Measurements from ENCODE around the gene PRR7. TPM values are rescaled to one million over a fixed set of nuclear protein-coding genes. Genes with fewer than 3 reads are reported as not detected.

Gene PRR7
- total RNA-seq, 1 donor from 2014 or later = 5.5 TPM

DNA sequence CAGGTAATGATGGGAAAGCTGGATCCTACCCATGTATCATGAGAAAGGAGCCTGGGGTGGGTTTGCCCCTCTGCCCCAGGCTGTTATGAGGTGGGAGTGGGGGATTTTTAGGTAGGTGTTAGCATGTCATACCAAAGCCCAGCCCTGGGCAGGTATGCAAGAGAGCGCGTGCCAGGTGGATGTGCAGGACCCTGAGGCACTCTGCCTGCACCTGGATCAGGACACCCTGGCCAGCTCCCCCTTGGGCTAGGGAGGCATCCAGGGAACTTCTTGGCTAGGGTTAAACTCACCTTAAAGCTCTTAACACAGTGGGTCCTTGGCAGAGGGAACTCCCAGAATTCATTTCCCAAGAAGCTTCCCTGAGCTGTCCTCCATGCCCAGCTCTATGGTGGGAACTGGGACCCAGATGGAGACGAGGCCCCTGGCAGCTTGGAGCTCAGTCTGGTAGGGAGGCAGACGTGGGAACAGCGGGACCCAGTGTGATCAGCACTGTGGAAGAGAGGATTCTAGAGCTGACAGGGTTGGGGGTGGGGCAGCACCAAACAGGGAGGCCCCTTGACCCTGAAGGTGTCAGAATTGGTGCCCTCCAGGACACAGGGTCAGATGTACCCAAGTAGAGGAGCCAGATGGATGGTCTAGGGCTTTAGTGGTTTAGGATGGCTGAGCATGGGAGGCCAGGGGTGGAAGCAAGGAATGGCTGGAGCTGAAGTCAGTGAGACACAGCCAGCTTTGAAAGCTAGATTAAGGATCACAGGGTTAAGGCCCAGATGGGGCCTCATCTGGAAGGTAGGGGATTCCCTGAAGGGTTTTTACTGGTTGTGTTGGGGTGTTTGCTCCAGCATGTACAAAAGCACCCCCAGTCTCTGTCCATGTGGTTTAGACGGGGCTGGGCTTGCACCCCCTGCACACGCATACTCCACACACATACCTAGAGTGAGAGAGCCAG, 2.2 kb upstream of the PRR7 start:
- Mint-ChIP-seq H3K9me3 (ENCODE audit: low read depth) (no peaks in the 10 kb centered on the region), H3K36me3 (ENCODE audit: low read depth) (peaks cover 8% of the 10 kb centered on the region), H3K27ac (ENCODE audit: unreplicated experiment) (no peak overlapping the region), H3K4me1 (ENCODE audit: low read depth) (peaks cover 21% of the 10 kb centered on the region), H3K27me3 (ENCODE audit: low read depth) (no peaks in the 10 kb centered on the region), H3K4me3 (ENCODE audit: unreplicated experiment) (no peak overlapping the region)
- TF ChIP-seq CTCF (IDR thresholded peaks at IDR 0.05) = no peak
- DNase-seq (ENCODE audit: low spot score) = no peak

DNA sequence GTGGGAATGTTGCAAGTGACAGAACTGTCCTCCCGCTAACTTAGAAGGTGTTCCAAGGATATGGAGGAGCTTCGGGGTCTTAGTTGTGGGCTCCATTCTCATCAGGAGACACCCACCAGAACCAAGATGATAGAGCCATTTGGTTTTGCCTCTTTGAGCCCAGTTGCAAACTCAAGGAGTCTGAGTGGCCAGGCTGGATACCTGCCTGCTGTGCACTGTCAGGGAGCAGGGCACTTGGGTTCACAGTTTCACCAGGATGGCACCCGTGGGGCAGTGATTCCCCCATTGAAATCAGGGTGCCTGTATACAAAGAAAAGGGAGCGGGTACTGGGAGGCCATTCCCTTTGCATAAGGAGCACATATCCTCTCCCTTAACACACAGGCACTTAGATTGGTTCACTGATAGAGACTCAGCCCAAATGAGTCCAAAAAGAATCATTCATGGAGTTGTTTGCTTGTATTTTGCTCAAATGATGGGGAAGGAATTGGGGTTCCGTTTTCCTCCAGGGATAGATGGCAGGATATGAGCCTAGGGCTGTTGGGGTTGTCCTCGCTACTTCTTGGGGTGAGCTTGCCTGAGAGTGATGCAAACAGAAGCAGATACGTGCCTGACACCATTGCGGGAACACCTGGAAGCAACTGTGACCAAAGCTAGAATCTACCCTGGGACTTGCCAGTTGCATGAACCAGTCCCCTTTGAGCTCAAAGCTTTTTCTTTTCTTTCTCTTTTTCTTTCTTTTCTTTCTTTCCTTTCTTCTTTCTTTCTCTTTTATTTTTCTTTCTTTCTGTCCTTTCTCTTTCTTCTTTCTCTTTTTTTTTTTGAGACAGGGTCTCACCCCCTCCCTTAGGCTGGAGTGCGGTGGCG, 1.3 kb upstream of the PRR7 start:
- TF ChIP-seq CTCF (IDR thresholded peaks at IDR 0.05) = no peak
- H3K9me3 Mint-ChIP-seq (ENCODE audit: low read depth) = no peaks in the 10 kb centered on the region
- H3K4me3 Mint-ChIP-seq (ENCODE audit: unreplicated experiment) = peak overlapping the region; percentile 51
- no peak for DNase-seq (ENCODE audit: low spot score)
- peaks cover 21% of the 10 kb centered on the region for H3K4me1 Mint-ChIP-seq (ENCODE audit: low read depth)
- H3K36me3 Mint-ChIP-seq (ENCODE audit: low read depth) = peaks cover 4% of the 10 kb centered on the region
- no peaks in the 10 kb centered on the region for H3K27me3 Mint-ChIP-seq (ENCODE audit: low read depth)
- peak overlapping the region; percentile 27 for H3K27ac Mint-ChIP-seq (ENCODE audit: unreplicated experiment)

GRCh38 chr5:177445917-177446199, 756 bp upstream of the PRR7 start:
- Mint-ChIP-seq H3K4me3 (ENCODE audit: unreplicated experiment) (peak overlapping the region; percentile 51), H3K27me3 (ENCODE audit: low read depth) (no peaks in the 10 kb centered on the region), H3K36me3 (ENCODE audit: low read depth) (peaks cover 4% of the 10 kb centered on the region), H3K27ac (ENCODE audit: unreplicated experiment) (peak overlapping the region; percentile 27), H3K4me1 (ENCODE audit: low read depth) (peaks cover 21% of the 10 kb centered on the region), H3K9me3 (ENCODE audit: low read depth) (no peaks in the 10 kb centered on the region)
- no peak for DNase-seq (ENCODE audit: low spot score)
- TF ChIP-seq CTCF (IDR thresholded peaks at IDR 0.05) = no peak

- Mint-ChIP-seq H3K27ac (ENCODE audit: unreplicated experiment) (no peak overlapping the region), H3K9me3 (ENCODE audit: low read depth) (no peaks in the 10 kb centered on the region), H3K4me3 (ENCODE audit: unreplicated experiment) (peak overlapping the region; percentile 64), H3K36me3 (ENCODE audit: low read depth) (peaks cover 2% of the 10 kb centered on the region), H3K4me1 (ENCODE audit: low read depth) (peaks cover 21% of the 10 kb centered on the region), H3K27me3 (ENCODE audit: low read depth) (no peaks in the 10 kb centered on the region)
- DNase-seq (ENCODE audit: low spot score) = no peak
- TF ChIP-seq CTCF (IDR thresholded peaks at IDR 0.05) = no peak
Measured at GRCh38 chr5:177447066-177447610, 524 bp downstream of the PRR7 start.

- peak; percentile 27 for TF ChIP-seq CTCF (IDR thresholded peaks at IDR 0.05)
- Mint-ChIP-seq H3K4me3 (ENCODE audit: unreplicated experiment) (peak overlapping the region; percentile 64), H3K9me3 (ENCODE audit: low read depth) (no peaks in the 10 kb centered on the region), H3K27me3 (ENCODE audit: low read depth) (no peaks in the 10 kb centered on the region), H3K36me3 (ENCODE audit: low read depth) (no peaks in the 10 kb centered on the region), H3K4me1 (ENCODE audit: low read depth) (peaks cover 21% of the 10 kb centered on the region), H3K27ac (ENCODE audit: unreplicated experiment) (peak overlapping the region; percentile 80)
- DNase-seq (ENCODE audit: low spot score) = peak; percentile 91
Measured at GRCh38 chr5:177447611-177448243, 1.1 kb downstream of the PRR7 start.

Data from chondrocyte (in vitro differentiated cells).